Measurements from ENCODE around the gene MCTP2. TPM values are rescaled to one million over a fixed set of nuclear protein-coding genes. Genes with fewer than 3 reads are reported as not detected.

MCTP2 gene
- total and polyA plus RNA-seq, 2 donors: 6.7 to 9.3 TPM

GRCh38 chr15:94296717-94297116 lies 65.4 kb downstream of the MCTP2 start:
- WGBS: 99% methylated on average over 1 of the region's 1 CpG
- DNase-seq (ENCODE audit: low read depth in 6 of 9, low spot score in 9 of 9): no peak
- H3K27me3 ChIP-seq (ENCODE audit: control insufficient read depth in 2 of 2, insufficient read depth in 1 of 2, low read length in 1 of 2): no peaks in the 10 kb centered on the region
- no peaks in the 10 kb centered on the region for H3K36me3 ChIP-seq (ENCODE audit: control insufficient read depth in 2 of 2, insufficient read depth in 2 of 2, low read length in 1 of 2)
- H3K4me1 ChIP-seq (ENCODE audit: control insufficient read depth in 2 of 2, insufficient read depth in 2 of 2, low read length in 2 of 2): peaks cover 7 to 21% of the 10 kb centered on the region in 2 donors
- H3K27ac ChIP-seq (ENCODE audit: low read depth in 1 of 2, low read length in 1 of 2): no peak overlapping the region
- no peak overlapping the region for H3K4me3 ChIP-seq (ENCODE audit: low read length in 2 of 2)
- H3K9me3 ChIP-seq (ENCODE audit: control insufficient read depth in 2 of 2, insufficient read depth in 1 of 2, low read length in 1 of 2): no peaks in the 10 kb centered on the region

- peak in 5 of 9 donors; percentile 21 to 60 (median 25) for DNase-seq (ENCODE audit: low read depth in 6 of 9, low spot score in 9 of 9)
- H3K27ac ChIP-seq (ENCODE audit: low read depth in 1 of 2, low read length in 1 of 2): peak overlapping the region in 1 of 2 donors; percentile 16
- no peaks in the 10 kb centered on the region for H3K9me3 ChIP-seq (ENCODE audit: control insufficient read depth in 2 of 2, insufficient read depth in 1 of 2, low read length in 1 of 2)
- H3K4me3 ChIP-seq (ENCODE audit: low read length in 2 of 2): no peak overlapping the region
- H3K27me3 ChIP-seq (ENCODE audit: control insufficient read depth in 2 of 2, insufficient read depth in 1 of 2, low read length in 1 of 2): no peaks in the 10 kb centered on the region
- peaks cover 7 to 21% of the 10 kb centered on the region in 2 donors for H3K4me1 ChIP-seq (ENCODE audit: control insufficient read depth in 2 of 2, insufficient read depth in 2 of 2, low read length in 2 of 2)
- H3K36me3 ChIP-seq (ENCODE audit: control insufficient read depth in 2 of 2, insufficient read depth in 2 of 2, low read length in 1 of 2): no peaks in the 10 kb centered on the region
- WGBS: 6% methylated on average over 6 of the region's 6 CpGs
Measured at GRCh38 chr15:94297558-94297957, 66.2 kb downstream of the MCTP2 start.

- peak overlapping the region in 1 of 2 donors; percentile 16 for H3K27ac ChIP-seq (ENCODE audit: low read depth in 1 of 2, low read length in 1 of 2)
- WGBS: 96% methylated on average over 9 of the region's 9 CpGs
- no peaks in the 10 kb centered on the region for H3K9me3 ChIP-seq (ENCODE audit: control insufficient read depth in 2 of 2, insufficient read depth in 1 of 2, low read length in 1 of 2)
- H3K4me3 ChIP-seq (ENCODE audit: low read length in 2 of 2): no peak overlapping the region
- H3K36me3 ChIP-seq (ENCODE audit: control insufficient read depth in 2 of 2, insufficient read depth in 2 of 2, low read length in 1 of 2): no peaks in the 10 kb centered on the region
- no peaks in the 10 kb centered on the region for H3K27me3 ChIP-seq (ENCODE audit: control insufficient read depth in 2 of 2, insufficient read depth in 1 of 2, low read length in 1 of 2)
- H3K4me1 ChIP-seq (ENCODE audit: control insufficient read depth in 2 of 2, insufficient read depth in 2 of 2, low read length in 2 of 2): peaks cover 7 to 21% of the 10 kb centered on the region in 2 donors
- DNase-seq (ENCODE audit: low read depth in 6 of 9, low spot score in 9 of 9): no peak
Measured at GRCh38 chr15:94298364-94298763, 67.0 kb downstream of the MCTP2 start.

DNA sequence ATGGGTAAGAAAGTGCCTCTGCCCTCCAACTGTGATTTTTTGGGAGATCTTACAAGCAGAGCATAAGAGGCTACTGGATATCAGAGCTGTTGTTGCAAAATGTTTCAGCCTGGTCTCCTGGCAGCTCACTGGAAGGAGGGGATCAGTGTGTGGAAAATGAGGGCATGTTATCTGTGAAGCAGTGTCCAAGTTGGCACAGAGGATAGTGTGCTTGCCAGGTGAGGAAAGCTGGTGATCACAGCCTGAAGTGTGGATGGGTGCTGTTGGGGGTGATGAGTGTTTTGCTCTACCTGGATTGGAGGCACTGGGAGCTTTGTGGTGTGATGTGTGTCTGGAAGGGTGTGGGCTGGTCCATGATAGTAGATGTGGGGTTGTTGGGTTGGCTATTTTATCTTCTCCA lies 69.3 kb downstream of the MCTP2 start:
- no peak overlapping the region for H3K27ac ChIP-seq (ENCODE audit: low read depth in 1 of 2, low read length in 1 of 2)
- H3K4me1 ChIP-seq (ENCODE audit: control insufficient read depth in 2 of 2, insufficient read depth in 2 of 2, low read length in 2 of 2): peaks cover 7 to 19% of the 10 kb centered on the region in 2 donors
- no peak overlapping the region for H3K4me3 ChIP-seq (ENCODE audit: low read length in 2 of 2)
- H3K9me3 ChIP-seq (ENCODE audit: control insufficient read depth in 2 of 2, insufficient read depth in 1 of 2, low read length in 1 of 2): no peaks in the 10 kb centered on the region
- H3K36me3 ChIP-seq (ENCODE audit: control insufficient read depth in 2 of 2, insufficient read depth in 2 of 2, low read length in 1 of 2): no peaks in the 10 kb centered on the region
- no peaks in the 10 kb centered on the region for H3K27me3 ChIP-seq (ENCODE audit: control insufficient read depth in 2 of 2, insufficient read depth in 1 of 2, low read length in 1 of 2)
- DNase-seq (ENCODE audit: low read depth in 6 of 9, low spot score in 9 of 9): no peak

DNA sequence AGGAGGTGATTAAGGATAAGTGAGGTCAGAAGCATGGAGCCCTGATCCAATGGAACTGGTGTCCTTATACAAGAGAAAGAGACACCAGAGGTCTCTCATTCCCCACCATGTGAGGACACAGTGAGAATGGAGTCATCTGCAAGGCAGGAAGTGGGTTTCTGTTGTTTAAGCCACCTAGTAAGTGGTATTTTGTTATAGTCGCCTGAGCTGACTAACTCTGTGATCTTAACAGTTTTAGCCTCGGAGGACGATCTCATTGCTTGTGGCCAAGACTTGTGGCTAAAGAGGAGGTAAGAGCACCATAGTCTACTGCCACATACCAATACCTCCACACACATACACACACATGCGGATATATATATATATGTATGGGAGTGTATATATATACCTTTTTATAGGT lies 73.8 kb downstream of the MCTP2 start:
- DNase-seq (ENCODE audit: low read depth in 6 of 9, low spot score in 9 of 9): peak in 1 of 9 donors; percentile 50
- Histone ChIP-seq H3K36me3 (ENCODE audit: control insufficient read depth in 2 of 2, insufficient read depth in 2 of 2, low read length in 1 of 2) (no peaks in the 10 kb centered on the region), H3K4me3 (ENCODE audit: low read length in 2 of 2) (no peak overlapping the region), H3K9me3 (ENCODE audit: control insufficient read depth in 2 of 2, insufficient read depth in 1 of 2, low read length in 1 of 2) (no peaks in the 10 kb centered on the region), H3K27me3 (ENCODE audit: control insufficient read depth in 2 of 2, insufficient read depth in 1 of 2, low read length in 1 of 2) (no peaks in the 10 kb centered on the region), H3K4me1 (ENCODE audit: control insufficient read depth in 2 of 2, insufficient read depth in 2 of 2, low read length in 2 of 2) (peaks cover 0 to 5% of the 10 kb centered on the region in 2 donors), H3K27ac (ENCODE audit: low read depth in 1 of 2, low read length in 1 of 2) (no peak overlapping the region)
- 32% methylated on average over 4 of the region's 4 CpGs for WGBS

GRCh38 chr15:94306700-94307650 lies 75.6 kb downstream of the MCTP2 start:
- 67% methylated on average over 13 of the region's 13 CpGs for WGBS
- H3K36me3 ChIP-seq (ENCODE audit: control insufficient read depth in 2 of 2, insufficient read depth in 2 of 2, low read length in 1 of 2): no peaks in the 10 kb centered on the region
- no peak overlapping the region for H3K4me3 ChIP-seq (ENCODE audit: low read length in 2 of 2)
- H3K9me3 ChIP-seq (ENCODE audit: control insufficient read depth in 2 of 2, insufficient read depth in 1 of 2, low read length in 1 of 2): no peaks in the 10 kb centered on the region
- H3K4me1 ChIP-seq (ENCODE audit: control insufficient read depth in 2 of 2, insufficient read depth in 2 of 2, low read length in 2 of 2): peaks cover 0 to 5% of the 10 kb centered on the region in 2 donors
- DNase-seq (ENCODE audit: low read depth in 6 of 9, low spot score in 9 of 9): peak in 1 of 9 donors; percentile 37
- no peaks in the 10 kb centered on the region for H3K27me3 ChIP-seq (ENCODE audit: control insufficient read depth in 2 of 2, insufficient read depth in 1 of 2, low read length in 1 of 2)
- H3K27ac ChIP-seq (ENCODE audit: low read depth in 1 of 2, low read length in 1 of 2): no peak overlapping the region

- Histone ChIP-seq H3K27me3 (ENCODE audit: control insufficient read depth in 2 of 2, insufficient read depth in 1 of 2, low read length in 1 of 2) (no peaks in the 10 kb centered on the region), H3K4me3 (ENCODE audit: low read length in 2 of 2) (no peak overlapping the region), H3K36me3 (ENCODE audit: control insufficient read depth in 2 of 2, insufficient read depth in 2 of 2, low read length in 1 of 2) (no peaks in the 10 kb centered on the region), H3K27ac (ENCODE audit: low read depth in 1 of 2, low read length in 1 of 2) (no peak overlapping the region), H3K9me3 (ENCODE audit: control insufficient read depth in 2 of 2, insufficient read depth in 1 of 2, low read length in 1 of 2) (no peaks in the 10 kb centered on the region), H3K4me1 (ENCODE audit: control insufficient read depth in 2 of 2, insufficient read depth in 2 of 2, low read length in 2 of 2) (no peaks in the 10 kb centered on the region)
- no peak for DNase-seq (ENCODE audit: low read depth in 6 of 9, low spot score in 9 of 9)
- WGBS: 94% methylated on average over 5 of the region's 5 CpGs
Measured at GRCh38 chr15:94312946-94313345, 81.6 kb downstream of the MCTP2 start.

- no peak overlapping the region for H3K27ac ChIP-seq (ENCODE audit: low read depth in 1 of 2, low read length in 1 of 2)
- H3K4me1 ChIP-seq (ENCODE audit: control insufficient read depth in 2 of 2, insufficient read depth in 2 of 2, low read length in 2 of 2): no peaks in the 10 kb centered on the region
- DNase-seq (ENCODE audit: low read depth in 6 of 9, low spot score in 9 of 9): no peak
- no peaks in the 10 kb centered on the region for H3K27me3 ChIP-seq (ENCODE audit: control insufficient read depth in 2 of 2, insufficient read depth in 1 of 2, low read length in 1 of 2)
- H3K9me3 ChIP-seq (ENCODE audit: control insufficient read depth in 2 of 2, insufficient read depth in 1 of 2, low read length in 1 of 2): no peaks in the 10 kb centered on the region
- H3K4me3 ChIP-seq (ENCODE audit: low read length in 2 of 2): no peak overlapping the region
- WGBS: 97% methylated on average over 3 of the region's 3 CpGs
- H3K36me3 ChIP-seq (ENCODE audit: control insufficient read depth in 2 of 2, insufficient read depth in 2 of 2, low read length in 1 of 2): no peaks in the 10 kb centered on the region
Measured at GRCh38 chr15:94314639-94315038, 83.3 kb downstream of the MCTP2 start.

DNA sequence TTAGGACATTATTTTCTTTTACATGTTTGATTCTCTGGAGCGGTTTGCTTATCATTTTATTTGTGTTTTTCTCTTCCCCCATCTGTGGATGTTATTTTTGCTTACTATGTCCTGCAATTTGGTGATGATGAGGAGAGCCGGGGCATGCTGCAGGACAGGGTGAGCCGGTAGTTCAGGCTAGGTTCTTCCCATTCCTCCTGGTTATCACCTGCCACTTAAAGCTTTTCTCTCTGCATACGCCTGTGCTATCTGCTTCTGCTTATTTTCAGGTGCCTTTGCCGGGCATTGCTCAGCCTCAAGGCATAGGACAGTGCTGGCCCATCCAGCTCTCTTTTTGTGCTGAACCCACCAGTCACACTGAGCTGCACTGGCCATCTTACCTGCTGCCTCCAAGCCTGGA lies 85.8 kb downstream of the MCTP2 start:
- no peaks in the 10 kb centered on the region for H3K36me3 ChIP-seq (ENCODE audit: control insufficient read depth in 2 of 2, insufficient read depth in 2 of 2, low read length in 1 of 2)
- H3K4me3 ChIP-seq (ENCODE audit: low read length in 2 of 2): no peak overlapping the region
- H3K4me1 ChIP-seq (ENCODE audit: control insufficient read depth in 2 of 2, insufficient read depth in 2 of 2, low read length in 2 of 2): no peaks in the 10 kb centered on the region
- DNase-seq (ENCODE audit: low read depth in 6 of 9, low spot score in 9 of 9): no peak
- no peaks in the 10 kb centered on the region for H3K27me3 ChIP-seq (ENCODE audit: control insufficient read depth in 2 of 2, insufficient read depth in 1 of 2, low read length in 1 of 2)
- WGBS: 96% methylated on average over 5 of the region's 5 CpGs
- no peaks in the 10 kb centered on the region for H3K9me3 ChIP-seq (ENCODE audit: control insufficient read depth in 2 of 2, insufficient read depth in 1 of 2, low read length in 1 of 2)
- no peak overlapping the region for H3K27ac ChIP-seq (ENCODE audit: low read depth in 1 of 2, low read length in 1 of 2)
